ENCODE measurements around the gene PXN.

DNA sequence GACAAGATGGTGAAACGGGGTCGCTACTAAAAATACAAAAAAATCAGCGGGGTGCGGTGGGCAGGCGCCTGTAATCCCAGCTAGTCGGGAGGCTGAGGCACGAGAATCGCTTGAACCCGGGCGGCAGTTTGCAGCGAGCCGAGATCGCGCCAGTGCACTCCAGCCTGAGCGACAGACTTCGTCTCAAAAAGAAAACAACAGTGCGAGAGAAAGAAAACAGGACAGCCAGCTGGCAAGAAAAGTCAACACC is 26.8 kb upstream of the PXN start:
- TF ChIP-seq POLR2AphosphoS5 (IDR thresholded peaks at IDR 0.05; ENCODE audit: low read depth), result no peak
- TF ChIP-seq CTCF (conservative IDR thresholded peaks at IDR 0.05; ENCODE audit: low read depth in 2 of 2), result no peak

All from GM23338 (cell line).